Caco-2 (cell line): ENCODE measurements around the gene IL1RAPL1. TPM values are rescaled to one million over a fixed set of nuclear protein-coding genes. Genes with fewer than 3 reads are reported as not detected.

ENCODE experiments used
- BruUV-seq: library from RNA; stranded (reverse); fragments of 400-500 nt; replicated peaks from 2 replicates; lab custom pipeline; 2021; lab: Mats Ljungman, UMichigan
- CTCF ChIA-PET: fragments of 300-600 bp; sonication (Branson Sonifier 250); formaldehyde crosslinking; loops from one replicate; lab custom pipeline; 2022; ENCODE audit warnings: antibody characterized with exemption; lab: Charles Lee
- POLR2A ChIA-PET: fragments of 300-600 bp; sonication (Branson Sonifier 250); formaldehyde crosslinking; loops from one replicate; lab custom pipeline; 2022; ENCODE audit warnings: antibody characterized with exemption; lab: Charles Lee
- DNase-seq, 2 experiments: peaks; one replicate each; pipeline versions ENCODE4 v3.0.0 to v3.0.0-alpha.2; 2020 to 2022
- H3K27me3 ChIP-seq: replicated peaks from 2 replicates; pipeline ENCODE4 v1.6.0; 2011; ENCODE audit warnings: low read length; ENCODE audit not compliant: control insufficient read depth, insufficient read depth
- H3K36me3 ChIP-seq: 2 replicates; pipeline ENCODE4 v1.5.1; 2011; ENCODE audit warnings: low read length; ENCODE audit not compliant: control insufficient read depth, insufficient read depth
- H3K4me1 ChIP-seq: fragments of 250-450 bp; sonication (Bioruptor Pico); 2 replicates; pipeline ENCODE4 v1.5.1; 2020; ENCODE audit warnings: mild to moderate bottlenecking
- H3K4me3 ChIP-seq: 2 replicates; pipeline ENCODE4 v1.5.1; 2011; ENCODE audit warnings: low read depth, mild to moderate bottlenecking, control low read depth, low read length
- H3K9me3 ChIP-seq: fragments of 250-450 bp; sonication (Bioruptor Pico); 2 replicates; pipeline ENCODE4 v1.5.1; 2020; ENCODE audit warnings: mild to moderate bottlenecking, moderate library complexity
- H3K27ac Mint-ChIP-seq: one replicate; pipeline ENCODE4 v1.8.0; 2022; ENCODE audit warnings: mixed read lengths; ENCODE audit not compliant: unreplicated experiment
- H3K27me3 Mint-ChIP-seq: one replicate; pipeline ENCODE4 v1.8.0; 2022; ENCODE audit warnings: mixed read lengths; ENCODE audit not compliant: insufficient read depth, unreplicated experiment
- H3K36me3 Mint-ChIP-seq: one replicate; pipeline ENCODE4 v1.8.0; 2022; ENCODE audit warnings: mild to moderate bottlenecking, mixed read lengths; ENCODE audit not compliant: insufficient read depth, unreplicated experiment
- H3K4me1 Mint-ChIP-seq: one replicate; pipeline ENCODE4 v1.8.0; 2022; ENCODE audit warnings: low read depth, mixed read lengths; ENCODE audit not compliant: unreplicated experiment
- H3K4me3 Mint-ChIP-seq: one replicate; pipeline ENCODE4 v1.8.0; 2022; ENCODE audit warnings: mild to moderate bottlenecking, moderate library complexity, mixed read lengths; ENCODE audit not compliant: unreplicated experiment
- H3K9me3 Mint-ChIP-seq: one replicate; pipeline ENCODE4 v1.8.0; 2022; ENCODE audit warnings: mixed read lengths; ENCODE audit not compliant: unreplicated experiment
- intact Hi-C: fragments of 100-400 bp; cut with micrococcal nuclease; formaldehyde crosslinking; loops from one replicate; pipeline ENCODE4 v1.10.0; 2022; ENCODE audit not compliant: unreplicated experiment
- total RNA-seq: library from RNA; stranded (reverse); gene quantifications from 2 replicates; pipeline ENCODE4 v1.2.3, GENCODE V29; 2022
- TF ChIP-seq, protein P1 (sequence below), 2 experiments: fragments of 200-600 bp in 1 of 2; IDR thresholded peaks; 1 replicate in 1 of 2; 2 replicates in 1 of 2; pipeline versions ENCODE4 v1.5.1 to v1.8.0; 2011 to 2022; ENCODE audit warnings: antibody characterized with exemption in 1 of 2, control low read depth in 1 of 2, inconsistent platforms in 1 of 2, low read depth in 1 of 2, low read length in 1 of 2, mild to moderate bottlenecking in 1 of 2, moderate library complexity in 1 of 2; ENCODE audit not compliant: insufficient read depth in 1 of 2, severe bottlenecking in 1 of 2, unreplicated experiment in 1 of 2

IL1RAPL1 gene
- total RNA-seq, 1 experiment from 2014 or later, result not detected

DNA sequence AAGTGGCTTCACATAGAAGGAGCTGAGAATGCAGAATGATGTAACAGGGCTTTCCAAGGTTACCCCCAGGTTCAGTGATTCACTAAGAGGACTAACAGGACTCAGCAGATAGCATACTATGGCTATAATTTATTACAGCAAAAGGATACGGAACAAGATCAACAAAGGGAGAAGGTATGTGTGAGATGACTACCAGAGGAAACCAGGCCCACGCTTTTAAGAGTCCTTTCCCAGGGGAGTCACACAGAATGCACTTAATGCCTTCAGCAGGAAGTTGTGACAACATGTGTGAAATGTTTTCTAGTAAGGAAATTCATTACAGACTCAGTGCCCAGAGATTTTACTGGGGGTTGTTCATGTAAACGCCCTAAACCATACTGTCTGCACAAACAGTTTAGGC lies 1254.5 kb downstream of the IL1RAPL1 start:
- no TSS peak for BruUV-seq
- Histone ChIP-seq H3K36me3 (no peaks in the 10 kb centered on the region), H3K4me1 (no peaks in the 10 kb centered on the region), H3K9me3 (no peaks in the 10 kb centered on the region), H3K4me3 (no peak overlapping the region), H3K27me3 (no peaks in the 10 kb centered on the region)
- Mint-ChIP-seq H3K27me3 (no peaks in the 10 kb centered on the region), H3K36me3 (peaks cover 5% of the 10 kb centered on the region), H3K9me3 (no peaks in the 10 kb centered on the region), H3K27ac (no peak overlapping the region), H3K4me3 (no peak overlapping the region), H3K4me1 (no peaks in the 10 kb centered on the region)
- ChIA-PET CTCF (no interaction called here), POLR2A (no interaction called here)
- intact Hi-C loops, result no loop called here
- DNase-seq, result no peak
- TF ChIP-seq, protein P1, sequence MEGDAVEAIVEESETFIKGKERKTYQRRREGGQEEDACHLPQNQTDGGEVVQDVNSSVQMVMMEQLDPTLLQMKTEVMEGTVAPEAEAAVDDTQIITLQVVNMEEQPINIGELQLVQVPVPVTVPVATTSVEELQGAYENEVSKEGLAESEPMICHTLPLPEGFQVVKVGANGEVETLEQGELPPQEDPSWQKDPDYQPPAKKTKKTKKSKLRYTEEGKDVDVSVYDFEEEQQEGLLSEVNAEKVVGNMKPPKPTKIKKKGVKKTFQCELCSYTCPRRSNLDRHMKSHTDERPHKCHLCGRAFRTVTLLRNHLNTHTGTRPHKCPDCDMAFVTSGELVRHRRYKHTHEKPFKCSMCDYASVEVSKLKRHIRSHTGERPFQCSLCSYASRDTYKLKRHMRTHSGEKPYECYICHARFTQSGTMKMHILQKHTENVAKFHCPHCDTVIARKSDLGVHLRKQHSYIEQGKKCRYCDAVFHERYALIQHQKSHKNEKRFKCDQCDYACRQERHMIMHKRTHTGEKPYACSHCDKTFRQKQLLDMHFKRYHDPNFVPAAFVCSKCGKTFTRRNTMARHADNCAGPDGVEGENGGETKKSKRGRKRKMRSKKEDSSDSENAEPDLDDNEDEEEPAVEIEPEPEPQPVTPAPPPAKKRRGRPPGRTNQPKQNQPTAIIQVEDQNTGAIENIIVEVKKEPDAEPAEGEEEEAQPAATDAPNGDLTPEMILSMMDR (IDR thresholded peaks at IDR 0.05; ENCODE audit: insufficient read depth in 1 of 2, low read depth in 1 of 2, low read length in 1 of 2, severe bottlenecking in 1 of 2, unreplicated experiment in 1 of 2), result no peak

DNA sequence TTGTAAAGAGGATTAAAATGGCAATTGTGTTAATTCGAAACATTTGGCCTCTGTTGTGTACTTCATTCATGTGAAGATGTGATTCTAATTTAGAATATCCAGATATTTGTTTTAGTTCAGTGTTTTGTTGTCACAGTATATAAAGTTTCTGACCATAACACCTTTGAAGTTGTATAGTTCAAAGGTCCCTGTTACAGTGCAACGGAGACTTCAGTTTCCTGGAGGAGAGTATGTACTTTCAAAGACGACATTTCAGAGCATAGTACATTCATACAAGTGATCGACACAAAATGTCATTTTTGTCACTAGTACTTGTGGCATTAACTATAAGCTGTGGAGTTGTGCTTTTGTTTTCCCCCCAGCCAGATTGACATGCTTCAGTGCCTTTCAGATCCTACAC lies 1255.3 kb downstream of the IL1RAPL1 start:
- H3K36me3 ChIP-seq, result no peaks in the 10 kb centered on the region
- Mint-ChIP-seq H3K27ac (no peak overlapping the region), H3K36me3 (peaks cover 5% of the 10 kb centered on the region), H3K9me3 (no peaks in the 10 kb centered on the region), H3K4me3 (no peak overlapping the region), H3K4me1 (no peaks in the 10 kb centered on the region), H3K27me3 (no peaks in the 10 kb centered on the region)
- intact Hi-C loops, result no loop called here
- H3K4me1 ChIP-seq, result no peaks in the 10 kb centered on the region
- ChIA-PET POLR2A (no interaction called here), CTCF (no interaction called here)
- BruUV-seq, result no TSS peak
- TF ChIP-seq, protein P1 (IDR thresholded peaks at IDR 0.05; ENCODE audit: insufficient read depth in 1 of 2, low read depth in 1 of 2, low read length in 1 of 2, severe bottlenecking in 1 of 2, unreplicated experiment in 1 of 2), result no peak
- no peak overlapping the region for H3K4me3 ChIP-seq
- DNase-seq, result no peak
- no peaks in the 10 kb centered on the region for H3K9me3 ChIP-seq
- no peaks in the 10 kb centered on the region for H3K27me3 ChIP-seq

DNA sequence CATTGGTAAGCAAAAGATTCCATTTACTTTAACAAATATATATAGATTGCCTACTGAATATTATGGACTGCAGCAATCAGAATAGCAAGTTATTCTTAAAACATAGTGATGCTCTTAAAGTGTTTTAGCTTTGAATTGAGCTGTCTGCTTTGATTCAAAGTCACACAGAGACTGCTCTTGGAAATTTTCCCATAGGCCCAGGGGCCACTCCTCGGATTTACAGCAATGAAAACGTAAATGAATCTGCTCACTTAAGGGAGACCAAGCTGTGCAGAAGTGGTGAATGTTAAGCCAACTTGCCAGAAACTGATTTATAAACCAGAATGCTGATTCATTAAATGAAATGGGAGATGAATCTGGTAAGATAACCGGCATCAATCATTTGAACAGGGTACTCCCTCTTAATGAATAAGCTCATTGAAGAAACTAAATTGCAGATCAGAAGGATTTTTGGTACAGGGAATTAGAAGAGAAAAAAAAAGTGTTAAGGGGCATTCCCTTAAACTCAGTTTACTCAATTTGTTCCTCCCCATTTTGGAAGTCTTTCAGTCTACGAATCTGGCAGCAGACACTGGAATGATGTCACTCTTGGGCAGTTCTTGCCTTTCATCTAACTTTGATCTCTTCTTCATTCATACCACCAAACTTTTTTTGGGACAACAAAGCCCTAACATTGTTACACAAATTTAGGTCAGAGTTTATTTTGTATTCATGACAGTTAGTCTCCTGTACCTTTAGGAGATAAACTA lies 1264.8 kb downstream of the IL1RAPL1 start:
- H3K9me3 ChIP-seq, result no peaks in the 10 kb centered on the region
- H3K4me1 ChIP-seq, result no peaks in the 10 kb centered on the region
- intact Hi-C loops, result no loop called here
- no peaks in the 10 kb centered on the region for H3K27me3 ChIP-seq
- Mint-ChIP-seq H3K4me3 (no peak overlapping the region), H3K4me1 (no peaks in the 10 kb centered on the region), H3K36me3 (no peaks in the 10 kb centered on the region), H3K27ac (no peak overlapping the region), H3K27me3 (peaks cover 6% of the 10 kb centered on the region), H3K9me3 (no peaks in the 10 kb centered on the region)
- TF ChIP-seq, protein P1 (IDR thresholded peaks at IDR 0.05; ENCODE audit: insufficient read depth in 1 of 2, low read depth in 1 of 2, low read length in 1 of 2, severe bottlenecking in 1 of 2, unreplicated experiment in 1 of 2), result no peak
- no peaks in the 10 kb centered on the region for H3K36me3 ChIP-seq
- DNase-seq, result no peak
- BruUV-seq, result no TSS peak
- H3K4me3 ChIP-seq, result no peak overlapping the region
- CTCF ChIA-PET, result no interaction called here
- POLR2A ChIA-PET, result no interaction called here
